Measurements from ENCODE around the gene ELANE.

The ELANE gene

DNA sequence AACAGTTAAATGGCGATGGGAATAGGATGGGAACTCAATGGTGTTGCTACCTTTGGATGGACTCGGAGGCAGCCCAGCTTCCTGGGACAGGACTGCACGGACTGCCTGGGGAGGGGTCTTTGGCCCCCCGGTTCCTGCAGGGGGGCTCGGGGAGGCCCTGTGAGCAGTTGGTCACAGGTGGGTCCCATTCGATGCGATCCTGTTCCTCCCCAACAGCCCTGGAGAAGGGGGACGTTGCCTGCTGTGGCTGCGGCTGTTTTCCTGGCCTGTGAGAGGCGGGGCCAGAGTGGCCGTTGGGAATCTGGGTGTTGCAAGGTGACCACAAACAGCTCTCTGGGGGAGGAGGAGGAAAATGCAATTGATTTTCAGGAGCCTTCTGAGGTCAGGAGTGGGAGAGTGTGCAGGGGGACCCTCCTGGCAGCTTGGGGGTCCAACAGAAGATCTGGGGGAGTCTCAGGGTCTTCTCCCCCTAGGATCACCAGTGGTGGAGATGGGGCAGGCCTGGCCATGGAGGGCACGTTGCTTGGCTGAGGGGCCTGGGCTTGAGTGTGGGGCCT is 28.5 kb upstream of the ELANE start:
- no peak overlapping the region for H3K4me3 ChIP-seq (replicated peaks; ENCODE audit: low read depth, low read length)
- DNase-seq (ENCODE audit: extremely low read depth, low read depth), result no peak
- TF ChIP-seq, protein P1, sequence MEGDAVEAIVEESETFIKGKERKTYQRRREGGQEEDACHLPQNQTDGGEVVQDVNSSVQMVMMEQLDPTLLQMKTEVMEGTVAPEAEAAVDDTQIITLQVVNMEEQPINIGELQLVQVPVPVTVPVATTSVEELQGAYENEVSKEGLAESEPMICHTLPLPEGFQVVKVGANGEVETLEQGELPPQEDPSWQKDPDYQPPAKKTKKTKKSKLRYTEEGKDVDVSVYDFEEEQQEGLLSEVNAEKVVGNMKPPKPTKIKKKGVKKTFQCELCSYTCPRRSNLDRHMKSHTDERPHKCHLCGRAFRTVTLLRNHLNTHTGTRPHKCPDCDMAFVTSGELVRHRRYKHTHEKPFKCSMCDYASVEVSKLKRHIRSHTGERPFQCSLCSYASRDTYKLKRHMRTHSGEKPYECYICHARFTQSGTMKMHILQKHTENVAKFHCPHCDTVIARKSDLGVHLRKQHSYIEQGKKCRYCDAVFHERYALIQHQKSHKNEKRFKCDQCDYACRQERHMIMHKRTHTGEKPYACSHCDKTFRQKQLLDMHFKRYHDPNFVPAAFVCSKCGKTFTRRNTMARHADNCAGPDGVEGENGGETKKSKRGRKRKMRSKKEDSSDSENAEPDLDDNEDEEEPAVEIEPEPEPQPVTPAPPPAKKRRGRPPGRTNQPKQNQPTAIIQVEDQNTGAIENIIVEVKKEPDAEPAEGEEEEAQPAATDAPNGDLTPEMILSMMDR (IDR thresholded peaks at IDR 0.05; ENCODE audit: low read depth, low read length, missing control alignments), result no peak

DNA sequence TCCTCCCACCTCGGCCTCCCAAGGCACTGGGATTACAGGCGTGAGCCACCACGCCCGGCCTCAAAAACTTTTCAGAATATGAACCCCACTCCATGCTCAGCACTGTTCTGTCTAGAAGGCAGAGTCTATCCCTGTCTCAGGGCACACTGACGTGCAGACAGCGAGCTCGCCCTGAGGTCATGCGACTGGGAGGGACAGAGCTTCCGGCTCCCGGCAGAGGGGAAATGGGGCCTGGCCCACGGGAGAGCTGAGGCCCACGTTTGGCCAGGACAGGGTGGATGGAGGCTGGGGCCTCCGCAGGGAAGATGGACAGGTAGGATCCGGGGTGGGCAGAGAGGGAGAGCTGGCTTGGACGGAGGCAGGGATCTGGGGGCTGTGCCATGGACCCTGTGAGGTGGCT is 27.2 kb upstream of the ELANE start:
- TF ChIP-seq, protein P1 (IDR thresholded peaks at IDR 0.05; ENCODE audit: low read depth, low read length, missing control alignments), result no peak
- no peak overlapping the region for H3K4me3 ChIP-seq (replicated peaks; ENCODE audit: low read depth, low read length)
- no peak for DNase-seq (ENCODE audit: extremely low read depth, low read depth)

DNA sequence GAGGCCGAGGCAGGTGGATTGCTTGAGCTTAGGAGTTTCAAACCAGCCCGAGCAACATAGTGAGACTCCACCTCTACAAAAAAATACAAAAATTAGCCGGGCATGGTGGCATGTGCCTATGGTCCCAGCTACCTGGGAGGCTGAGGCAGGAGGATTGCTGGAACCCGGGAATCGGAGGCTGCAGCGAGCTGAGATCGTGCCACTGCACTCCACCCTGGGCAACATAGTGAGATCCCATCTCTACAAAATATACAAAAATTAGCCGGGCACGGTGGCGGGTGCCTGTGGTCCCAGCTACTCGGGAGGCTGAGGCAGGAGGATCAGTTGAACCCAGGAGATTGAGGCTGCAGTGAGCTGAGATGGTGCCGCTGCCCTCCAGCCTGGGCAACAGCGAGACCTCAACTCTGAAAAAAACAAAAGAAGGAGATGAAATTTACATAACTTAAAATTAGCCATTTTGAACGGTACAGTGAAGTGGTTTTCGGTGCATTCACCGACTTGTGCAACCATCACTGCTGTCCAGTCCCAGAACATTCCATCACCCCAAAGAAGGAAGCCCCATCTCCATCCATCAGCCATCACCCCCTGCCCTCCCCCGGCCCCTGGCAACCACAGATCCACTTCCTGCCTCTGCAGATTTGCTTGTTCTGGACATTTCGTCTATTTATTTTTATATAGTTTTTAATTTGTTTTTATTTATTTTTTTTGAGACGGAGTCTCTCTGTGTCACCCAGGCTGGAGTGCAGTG is 26.0 kb upstream of the ELANE start:
- DNase-seq (ENCODE audit: extremely low read depth, low read depth), result no peak
- TF ChIP-seq, protein P1 (IDR thresholded peaks at IDR 0.05; ENCODE audit: low read depth, low read length, missing control alignments), result no peak

DNA sequence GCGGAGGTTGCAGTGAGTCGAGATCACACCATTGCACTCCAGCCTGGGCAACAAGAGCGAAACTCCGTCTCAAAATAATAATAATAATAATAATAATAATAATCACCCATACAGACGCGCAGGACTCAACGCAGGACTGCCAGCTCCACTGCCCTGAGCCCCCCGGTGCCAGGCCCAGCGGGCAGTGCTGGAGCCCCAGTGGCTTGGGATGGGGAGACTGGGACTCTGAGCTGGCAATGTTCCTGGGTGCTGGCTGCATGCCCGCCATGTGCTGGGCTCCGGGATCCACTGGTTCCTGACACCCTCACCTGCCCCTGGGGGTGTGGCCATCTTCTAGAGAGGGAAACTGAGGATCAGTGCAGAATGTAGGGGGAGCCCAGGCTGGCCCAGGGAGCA is 24.8 kb upstream of the ELANE start:
- no peak overlapping the region for H3K4me3 ChIP-seq (replicated peaks; ENCODE audit: low read depth, low read length)
- TF ChIP-seq, protein P1 (IDR thresholded peaks at IDR 0.05; ENCODE audit: low read depth, low read length, missing control alignments), result no peak
- DNase-seq (ENCODE audit: extremely low read depth, low read depth), result no peak

More for the DNA sequence above, 26.0 kb upstream of the ELANE start:
- no peak overlapping the region for H3K4me3 ChIP-seq (replicated peaks; ENCODE audit: low read depth, low read length)

DNA sequence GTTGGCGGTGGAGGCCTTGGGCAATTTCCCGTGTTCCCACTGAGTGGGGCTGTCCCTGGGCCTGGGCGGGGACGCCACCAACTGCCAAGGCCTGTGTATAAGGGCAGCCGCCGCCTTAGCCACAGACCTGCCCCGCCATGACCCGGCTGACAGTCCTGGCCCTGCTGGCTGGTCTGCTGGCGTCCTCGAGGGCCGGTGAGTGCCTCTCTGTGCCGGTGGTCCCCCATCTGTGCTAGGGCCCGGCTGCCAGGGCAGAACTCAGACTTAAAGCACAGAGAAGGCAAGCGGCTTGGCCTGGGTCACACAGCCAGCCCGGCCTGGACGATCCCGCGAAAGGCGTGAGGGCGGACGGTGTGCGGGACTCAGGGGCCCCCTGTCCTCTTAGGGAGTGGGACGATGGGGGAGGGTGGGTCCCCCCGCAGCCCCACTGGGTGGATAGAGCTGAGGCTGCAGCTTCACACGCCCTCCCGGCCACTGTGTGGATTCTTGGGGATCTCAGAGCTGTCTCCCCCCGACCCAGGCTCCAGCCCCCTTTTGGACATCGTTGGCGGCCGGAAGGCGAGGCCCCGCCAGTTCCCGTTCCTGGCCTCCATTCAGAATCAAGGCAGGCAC is 24.3 kb upstream of the ELANE start, which contains the start of gene AZU1:
Gene AZU1 (plus strand): TSS at position 128 of the 612 bp plus-strand sequence. CDS start 10 bp downstream, at position 138.
- H3K4me3 ChIP-seq (replicated peaks; ENCODE audit: low read depth, low read length), result no peak within 1 kb of the TSS
- TF ChIP-seq, protein P1 (IDR thresholded peaks at IDR 0.05; ENCODE audit: low read depth, low read length, missing control alignments), result no peak
- no peak for DNase-seq (ENCODE audit: extremely low read depth, low read depth)

DNA sequence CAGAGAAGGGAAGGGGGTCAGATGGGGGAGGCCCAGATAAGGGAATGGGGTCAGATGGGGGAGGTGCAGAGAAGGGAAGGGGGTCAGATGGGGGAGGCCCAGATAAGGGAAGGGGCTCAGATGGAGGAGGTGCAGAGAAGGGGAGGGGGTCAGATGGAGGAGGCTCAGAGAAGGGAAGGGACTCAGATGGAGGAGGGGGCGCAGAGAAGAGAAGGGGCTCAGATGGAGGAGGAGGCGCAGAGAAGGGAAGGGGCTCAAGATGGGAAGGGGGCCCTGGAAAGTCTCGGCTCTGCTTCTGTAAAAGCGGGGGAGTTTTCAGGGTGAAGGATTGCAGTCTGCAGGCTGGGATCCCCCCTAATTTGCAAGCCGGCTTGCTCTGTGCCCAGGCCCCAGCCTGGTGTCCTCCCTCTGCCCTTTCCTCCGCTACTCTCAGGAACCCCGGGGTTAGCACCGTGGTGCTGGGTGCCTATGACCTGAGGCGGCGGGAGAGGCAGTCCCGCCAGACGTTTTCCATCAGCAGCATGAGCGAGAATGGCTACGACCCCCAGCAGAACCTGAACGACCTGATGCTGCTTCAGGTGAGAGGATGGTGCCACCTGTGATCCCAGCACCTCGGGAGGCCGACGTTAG is 22.9 kb upstream of the ELANE start:
- no peak for DNase-seq (ENCODE audit: extremely low read depth, low read depth)
- H3K4me3 ChIP-seq (replicated peaks; ENCODE audit: low read depth, low read length), result no peak overlapping the region
- TF ChIP-seq, protein P1 (IDR thresholded peaks at IDR 0.05; ENCODE audit: low read depth, low read length, missing control alignments), result no peak
